ENCODE results near the gene SPRR5. TPM values are rescaled to one million over a fixed set of nuclear protein-coding genes. Genes with fewer than 3 reads are reported as not detected.

The SPRR5 gene
- polyA plus RNA-seq, 1 experiment: not detected

DNA sequence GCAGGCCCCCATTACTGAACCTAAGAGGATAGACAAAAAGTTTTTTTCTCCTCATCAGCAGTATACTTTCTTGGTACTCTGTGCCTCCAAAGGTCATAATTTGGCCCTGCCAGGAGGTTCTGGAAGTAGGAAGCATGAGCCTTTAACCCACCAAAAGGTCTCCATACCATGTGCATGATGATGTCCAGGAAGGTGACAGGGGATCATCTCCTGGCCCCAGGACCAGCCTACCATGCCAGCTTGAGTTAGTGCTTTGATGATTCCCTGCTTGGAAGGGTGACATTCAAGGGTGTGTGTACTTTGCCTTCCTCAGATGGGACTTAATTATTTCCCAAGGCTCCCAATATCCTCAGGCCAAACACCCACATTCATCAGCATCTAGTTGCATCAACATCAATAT is 30.6 kb downstream of the SPRR5 start:
- no peak for DNase-seq (ENCODE audit: low read depth, low spot score)
- CTCF ChIA-PET: no interaction called here
- Histone ChIP-seq H3K27me3 (ENCODE audit: control insufficient read depth, insufficient read depth, low read length) (no peaks in the 10 kb centered on the region), H3K4me3 (ENCODE audit: low read depth, low read length) (no peak overlapping the region), H3K27ac (ENCODE audit: low read depth, low read length) (no peak overlapping the region), H3K9me3 (ENCODE audit: control insufficient read depth, insufficient read depth, low read length) (0 out of 2 replicates have a peak, but pooled peaks cover 3% of the 10 kb centered on the region)
- TF ChIP-seq, protein P1, sequence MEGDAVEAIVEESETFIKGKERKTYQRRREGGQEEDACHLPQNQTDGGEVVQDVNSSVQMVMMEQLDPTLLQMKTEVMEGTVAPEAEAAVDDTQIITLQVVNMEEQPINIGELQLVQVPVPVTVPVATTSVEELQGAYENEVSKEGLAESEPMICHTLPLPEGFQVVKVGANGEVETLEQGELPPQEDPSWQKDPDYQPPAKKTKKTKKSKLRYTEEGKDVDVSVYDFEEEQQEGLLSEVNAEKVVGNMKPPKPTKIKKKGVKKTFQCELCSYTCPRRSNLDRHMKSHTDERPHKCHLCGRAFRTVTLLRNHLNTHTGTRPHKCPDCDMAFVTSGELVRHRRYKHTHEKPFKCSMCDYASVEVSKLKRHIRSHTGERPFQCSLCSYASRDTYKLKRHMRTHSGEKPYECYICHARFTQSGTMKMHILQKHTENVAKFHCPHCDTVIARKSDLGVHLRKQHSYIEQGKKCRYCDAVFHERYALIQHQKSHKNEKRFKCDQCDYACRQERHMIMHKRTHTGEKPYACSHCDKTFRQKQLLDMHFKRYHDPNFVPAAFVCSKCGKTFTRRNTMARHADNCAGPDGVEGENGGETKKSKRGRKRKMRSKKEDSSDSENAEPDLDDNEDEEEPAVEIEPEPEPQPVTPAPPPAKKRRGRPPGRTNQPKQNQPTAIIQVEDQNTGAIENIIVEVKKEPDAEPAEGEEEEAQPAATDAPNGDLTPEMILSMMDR (IDR thresholded peaks at IDR 0.05; ENCODE audit: low read depth, low read length): no peak
- POLR2A ChIA-PET: no interaction called here

DNA sequence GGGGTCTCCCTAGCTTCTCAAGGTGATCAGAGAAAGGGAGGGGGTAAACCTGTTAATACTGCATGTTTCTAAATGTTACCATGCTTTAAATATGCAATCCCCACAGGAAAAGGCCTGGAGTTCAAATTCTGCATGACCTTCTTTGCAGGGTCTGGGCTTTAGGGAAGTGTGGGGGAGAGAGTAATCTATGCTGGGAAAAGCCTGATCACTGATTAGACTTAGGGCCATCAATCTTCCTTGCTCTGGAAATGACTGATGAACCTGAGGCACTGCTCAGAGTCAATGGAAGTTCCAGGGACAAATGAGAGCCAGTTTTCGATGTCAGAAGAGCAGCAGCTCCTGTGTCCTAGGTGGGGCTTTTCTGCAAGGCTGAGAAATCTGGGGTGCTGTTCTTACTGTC is 33.7 kb downstream of the SPRR5 start:
- CTCF ChIA-PET: no interaction called here
- Histone ChIP-seq H3K27ac (ENCODE audit: low read depth, low read length) (no peak overlapping the region), H3K4me3 (ENCODE audit: low read depth, low read length) (no peak overlapping the region), H3K9me3 (ENCODE audit: control insufficient read depth, insufficient read depth, low read length) (peaks cover 3% of the 10 kb centered on the region; the same call in 1 of the 2 replicates), H3K27me3 (ENCODE audit: control insufficient read depth, insufficient read depth, low read length) (no peaks in the 10 kb centered on the region)
- TF ChIP-seq, protein P1 (IDR thresholded peaks at IDR 0.05; ENCODE audit: low read depth, low read length): no peak
- no peak for DNase-seq (ENCODE audit: low read depth, low spot score)
- POLR2A ChIA-PET: no interaction called here

- no peak overlapping the region for H3K4me3 ChIP-seq (ENCODE audit: low read depth, low read length)
- H3K9me3 ChIP-seq (ENCODE audit: control insufficient read depth, insufficient read depth, low read length): peaks cover 3% of the 10 kb centered on the region; the same call in 1 of the 2 replicates
- TF ChIP-seq, protein P1 (IDR thresholded peaks at IDR 0.05; ENCODE audit: low read depth, low read length): no peak
- POLR2A ChIA-PET: no interaction called here
- no peaks in the 10 kb centered on the region for H3K27me3 ChIP-seq (ENCODE audit: control insufficient read depth, insufficient read depth, low read length)
- CTCF ChIA-PET: no interaction called here
- H3K27ac ChIP-seq (ENCODE audit: low read depth, low read length): no peak overlapping the region
- no peak for DNase-seq (ENCODE audit: low read depth, low spot score)
Measured at GRCh38 chr1:152981146-152981871, 34.3 kb downstream of the SPRR5 start.

GRCh38 chr1:152982076-152982475 is 35.1 kb downstream of the SPRR5 start:
- POLR2A ChIA-PET: no interaction called here

DNA sequence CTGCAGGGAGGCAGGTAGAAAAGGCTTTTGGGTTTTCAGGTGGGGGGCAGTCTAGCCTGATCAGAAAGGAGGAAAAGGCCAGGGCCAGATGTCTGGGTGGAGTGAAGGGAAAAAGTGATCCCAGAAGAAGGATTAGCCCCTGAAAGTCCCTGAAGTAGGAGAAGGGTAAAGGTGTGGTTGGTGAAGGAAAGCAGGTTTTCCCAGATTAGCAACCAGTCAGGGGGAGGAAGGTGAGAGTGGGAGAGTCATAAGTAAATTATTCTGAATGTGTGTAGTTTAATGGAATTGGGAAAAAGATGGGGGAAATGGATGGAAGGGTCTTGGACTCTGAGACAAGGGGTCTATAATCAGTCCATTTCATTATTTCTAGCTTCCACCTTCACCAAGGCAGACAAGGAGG is 36.2 kb downstream of the SPRR5 start:
- H3K27me3 ChIP-seq (ENCODE audit: control insufficient read depth, insufficient read depth, low read length): no peaks in the 10 kb centered on the region
- ChIA-PET CTCF (no interaction called here), POLR2A (no interaction called here)
- H3K4me3 ChIP-seq (ENCODE audit: low read depth, low read length): no peak overlapping the region
- no peak for DNase-seq (ENCODE audit: low read depth, low spot score)
- TF ChIP-seq, protein P1 (IDR thresholded peaks at IDR 0.05; ENCODE audit: low read depth, low read length): no peak
- no peak overlapping the region for H3K27ac ChIP-seq (ENCODE audit: low read depth, low read length)
- peaks cover 3% of the 10 kb centered on the region; the same call in 1 of the 2 replicates for H3K9me3 ChIP-seq (ENCODE audit: control insufficient read depth, insufficient read depth, low read length)

More at GRCh38 chr1:152982076-152982475, 35.1 kb downstream of the SPRR5 start:
- CTCF ChIA-PET: no interaction called here
- Histone ChIP-seq H3K27me3 (ENCODE audit: control insufficient read depth, insufficient read depth, low read length) (no peaks in the 10 kb centered on the region), H3K4me3 (ENCODE audit: low read depth, low read length) (no peak overlapping the region), H3K27ac (ENCODE audit: low read depth, low read length) (no peak overlapping the region), H3K9me3 (ENCODE audit: control insufficient read depth, insufficient read depth, low read length) (peaks cover 3% of the 10 kb centered on the region; the same call in 1 of the 2 replicates)
- TF ChIP-seq, protein P1 (IDR thresholded peaks at IDR 0.05; ENCODE audit: low read depth, low read length): no peak
- no peak for DNase-seq (ENCODE audit: low read depth, low spot score)

Measured in AG04450 (cell line).